ENCODE measurements around the gene FAM181A.

The FAM181A gene

DNA sequence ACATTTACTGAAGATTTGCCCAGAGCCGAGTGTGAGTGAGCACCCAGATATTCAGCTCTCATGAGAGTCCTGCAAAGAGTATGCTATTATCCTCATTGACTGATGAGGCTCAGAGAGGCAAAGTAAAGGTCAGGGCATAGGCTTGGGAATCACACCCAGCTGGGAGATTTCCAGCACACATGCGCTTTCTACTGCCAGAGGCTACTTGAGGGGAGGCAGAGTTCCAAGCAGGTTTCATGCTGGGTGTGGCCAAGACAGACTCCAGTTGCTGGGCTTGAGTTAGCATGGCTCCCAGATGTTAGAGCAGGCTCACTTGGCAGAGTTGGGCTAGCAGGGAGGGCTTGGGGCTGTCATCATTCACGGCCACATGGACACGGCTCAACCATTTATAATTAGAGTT, 14.4 kb upstream of the FAM181A start:
- TF ChIP-seq, protein P1, sequence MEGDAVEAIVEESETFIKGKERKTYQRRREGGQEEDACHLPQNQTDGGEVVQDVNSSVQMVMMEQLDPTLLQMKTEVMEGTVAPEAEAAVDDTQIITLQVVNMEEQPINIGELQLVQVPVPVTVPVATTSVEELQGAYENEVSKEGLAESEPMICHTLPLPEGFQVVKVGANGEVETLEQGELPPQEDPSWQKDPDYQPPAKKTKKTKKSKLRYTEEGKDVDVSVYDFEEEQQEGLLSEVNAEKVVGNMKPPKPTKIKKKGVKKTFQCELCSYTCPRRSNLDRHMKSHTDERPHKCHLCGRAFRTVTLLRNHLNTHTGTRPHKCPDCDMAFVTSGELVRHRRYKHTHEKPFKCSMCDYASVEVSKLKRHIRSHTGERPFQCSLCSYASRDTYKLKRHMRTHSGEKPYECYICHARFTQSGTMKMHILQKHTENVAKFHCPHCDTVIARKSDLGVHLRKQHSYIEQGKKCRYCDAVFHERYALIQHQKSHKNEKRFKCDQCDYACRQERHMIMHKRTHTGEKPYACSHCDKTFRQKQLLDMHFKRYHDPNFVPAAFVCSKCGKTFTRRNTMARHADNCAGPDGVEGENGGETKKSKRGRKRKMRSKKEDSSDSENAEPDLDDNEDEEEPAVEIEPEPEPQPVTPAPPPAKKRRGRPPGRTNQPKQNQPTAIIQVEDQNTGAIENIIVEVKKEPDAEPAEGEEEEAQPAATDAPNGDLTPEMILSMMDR (IDR thresholded peaks at IDR 0.05; ENCODE audit: low read depth, low read length): no peak
- in situ Hi-C loops (cut with HindIII; ENCODE audit: low sequenced_read_pairs): no loop called here
- no peak overlapping the region for H3K4me3 ChIP-seq (ENCODE audit: low read depth, low read length)
- DNase-seq (ENCODE audit: low read depth, low spot score): no peak

DNA sequence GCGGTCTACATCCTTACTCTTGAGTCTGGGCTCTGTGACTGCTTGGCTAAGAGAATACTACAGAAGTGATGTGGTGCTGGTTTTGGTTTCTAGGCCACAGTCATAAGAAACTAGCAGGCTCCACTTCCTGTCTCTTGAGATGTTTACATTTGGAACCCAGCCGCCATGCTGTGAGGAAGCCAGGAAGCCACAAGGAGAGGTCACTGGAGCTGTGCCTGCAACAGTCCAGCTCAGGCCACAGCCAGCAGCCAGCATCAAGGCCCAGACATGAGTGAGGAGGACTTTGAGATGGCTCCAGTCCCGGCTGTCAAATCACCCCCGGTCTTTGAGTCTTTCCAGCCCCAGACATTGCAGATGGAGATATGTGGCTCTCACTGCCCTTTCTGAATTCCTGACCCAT, 12.9 kb upstream of the FAM181A start:
- no peak overlapping the region for H3K4me3 ChIP-seq (ENCODE audit: low read depth, low read length)
- DNase-seq (ENCODE audit: low read depth, low spot score): no peak
- TF ChIP-seq, protein P1 (IDR thresholded peaks at IDR 0.05; ENCODE audit: low read depth, low read length): no peak
- in situ Hi-C loops (cut with HindIII; ENCODE audit: low sequenced_read_pairs): no loop called here

DNA sequence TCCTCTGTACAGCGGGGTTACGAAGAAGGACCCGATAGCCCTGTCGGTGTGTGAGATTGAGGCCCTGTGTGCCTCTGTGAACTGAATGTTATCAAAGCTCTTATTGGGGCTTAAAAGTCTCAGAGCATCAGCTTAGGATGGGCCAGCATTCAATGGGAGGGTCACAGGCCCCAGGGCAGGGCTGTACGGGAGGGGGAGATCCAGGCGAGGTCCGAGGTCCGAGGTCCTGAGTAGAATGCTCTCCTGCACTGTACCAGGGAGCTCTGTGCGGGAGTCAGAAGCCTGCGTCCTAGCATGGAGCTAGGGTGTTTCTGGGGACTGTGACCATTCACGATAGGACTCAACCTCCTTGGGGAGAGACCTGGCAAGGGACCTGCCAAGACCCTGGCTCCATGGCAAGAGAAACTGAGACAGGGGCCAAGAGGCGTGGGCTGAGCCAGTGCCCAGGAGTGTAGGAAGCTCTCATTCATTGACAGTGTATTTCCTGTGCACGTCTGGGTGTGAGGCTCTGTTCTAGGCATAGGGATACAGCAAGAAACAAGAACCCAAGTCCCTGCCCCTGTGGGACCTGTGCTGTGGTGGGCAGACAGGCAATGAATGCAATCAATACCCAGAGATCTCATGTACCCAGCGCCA, 12.0 kb upstream of the FAM181A start:
- in situ Hi-C loops (cut with HindIII; ENCODE audit: low sequenced_read_pairs): no loop called here
- DNase-seq (ENCODE audit: low read depth, low spot score): no peak
- TF ChIP-seq, protein P1 (IDR thresholded peaks at IDR 0.05; ENCODE audit: low read depth, low read length): no peak
- H3K4me3 ChIP-seq (ENCODE audit: low read depth, low read length): no peak overlapping the region

DNA sequence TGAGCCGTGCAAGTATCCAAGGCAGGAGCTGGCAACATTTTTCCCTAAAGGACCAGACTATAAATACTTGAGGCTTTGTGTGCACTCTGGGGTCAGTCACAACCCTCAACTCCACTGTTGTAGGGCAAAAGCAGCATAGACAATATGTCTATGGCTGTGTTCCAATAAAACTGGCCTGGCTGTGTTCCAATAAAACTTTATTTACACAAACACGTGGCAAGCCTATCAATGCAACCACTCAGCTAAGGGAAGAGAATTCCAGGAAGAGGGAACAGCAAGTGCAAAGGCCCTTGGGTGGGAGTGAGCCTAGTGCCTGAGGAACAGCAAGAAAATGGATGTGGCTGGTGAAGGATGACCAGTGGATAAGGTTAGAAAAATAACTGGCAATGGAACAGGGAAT, 11.3 kb upstream of the FAM181A start:
- TF ChIP-seq, protein P1 (IDR thresholded peaks at IDR 0.05; ENCODE audit: low read depth, low read length): no peak
- no peak overlapping the region for H3K4me3 ChIP-seq (ENCODE audit: low read depth, low read length)
- in situ Hi-C loops (cut with HindIII; ENCODE audit: low sequenced_read_pairs): no loop called here
- DNase-seq (ENCODE audit: low read depth, low spot score): no peak

DNA sequence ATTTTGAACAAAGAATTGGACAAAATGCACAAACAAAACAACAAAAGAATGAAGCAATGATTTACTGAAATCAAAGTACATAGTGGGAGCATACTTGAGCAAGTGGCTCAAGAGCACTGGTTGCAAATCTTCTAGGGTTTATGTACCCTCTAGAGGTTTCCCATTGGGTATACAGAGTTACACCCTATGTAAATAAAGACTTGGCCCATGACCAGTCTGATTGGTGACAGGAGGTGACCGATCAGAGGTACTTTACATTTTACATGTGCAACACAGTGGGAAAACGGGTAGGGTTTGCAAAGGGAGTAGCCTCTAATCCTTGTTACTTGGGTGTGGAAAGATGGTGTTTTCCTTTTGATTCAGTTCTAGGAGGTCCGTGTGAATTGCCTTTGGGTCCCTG, 10.6 kb upstream of the FAM181A start:
- TF ChIP-seq, protein P1 (IDR thresholded peaks at IDR 0.05; ENCODE audit: low read depth, low read length): no peak
- in situ Hi-C loops (cut with HindIII; ENCODE audit: low sequenced_read_pairs): no loop called here

DNA sequence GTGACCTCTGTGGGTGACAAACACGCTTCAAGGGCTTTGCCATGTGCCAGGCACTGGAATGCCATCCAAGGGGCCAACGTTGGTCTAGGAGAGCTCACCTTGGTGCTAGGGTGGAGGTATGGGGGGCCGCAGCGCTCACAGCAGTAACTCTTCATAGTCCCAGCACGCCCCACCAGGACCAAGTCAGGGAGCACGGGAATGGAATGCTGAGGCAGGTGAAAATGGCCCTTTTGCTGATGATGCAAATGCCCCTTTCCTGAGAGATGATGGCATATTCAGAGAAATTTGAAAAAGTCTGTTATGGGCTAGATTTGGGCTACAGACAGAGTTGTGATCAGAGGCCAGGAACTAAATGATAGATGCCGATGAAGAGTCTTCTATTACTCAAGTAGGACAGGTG, 10.0 kb upstream of the FAM181A start:
- no peak overlapping the region for H3K4me3 ChIP-seq (ENCODE audit: low read depth, low read length)
- TF ChIP-seq, protein P1 (IDR thresholded peaks at IDR 0.05; ENCODE audit: low read depth, low read length): no peak
- DNase-seq (ENCODE audit: low read depth, low spot score): no peak
- in situ Hi-C loops (cut with HindIII; ENCODE audit: low sequenced_read_pairs): no loop called here

More for the DNA sequence above, 10.6 kb upstream of the FAM181A start:
- no peak overlapping the region for H3K4me3 ChIP-seq (ENCODE audit: low read depth, low read length)
- DNase-seq (ENCODE audit: low read depth, low spot score): no peak

Data from astrocyte of the spinal cord (primary cell).